Smooth muscle cell (in vitro differentiated cells): Measurements from ENCODE around the gene INSR. TPM values are rescaled to one million over a fixed set of nuclear protein-coding genes. Genes with fewer than 3 reads are reported as not detected.

ENCODE experiments used
- DNase-seq: peaks from one replicate; lab custom pipeline; 2025; ENCODE audit not compliant: unreplicated experiment; lab: John Stamatoyannopoulos, UW
- H2AFZ ChIP-seq: fragments of 200-600 bp; sonication (generic); 2 replicates; pipeline ENCODE4 v1.6.0; 2016; ENCODE audit warnings: antibody characterized with exemption, low read depth, mild to moderate bottlenecking
- H3F3A ChIP-seq: fragments of 200-600 bp; sonication (generic); 2 replicates; pipeline ENCODE4 v1.6.0; 2017; ENCODE audit warnings: antibody characterized with exemption, low read depth
- H3K27ac ChIP-seq: fragments of 200-600 bp; sonication (generic); 2 replicates; pipeline ENCODE4 v1.5.1; 2016; ENCODE audit warnings: low read depth, mild to moderate bottlenecking
- H3K27me3 ChIP-seq: fragments of 200-600 bp; sonication (generic); 2 replicates; pipeline ENCODE4 v1.6.1; 2016; ENCODE audit warnings: low read depth, mild to moderate bottlenecking
- H3K36me3 ChIP-seq: fragments of 200-600 bp; sonication (generic); 2 replicates; pipeline ENCODE4 v1.5.1; 2016; ENCODE audit warnings: low read depth
- H3K4me1 ChIP-seq: fragments of 200-600 bp; sonication (generic); 2 replicates; pipeline ENCODE4 v1.5.1; 2016; ENCODE audit warnings: low read depth
- H3K4me2 ChIP-seq: fragments of 200-600 bp; sonication (generic); 2 replicates; pipeline ENCODE4 v1.6.0; 2016; ENCODE audit warnings: mild to moderate bottlenecking
- H3K4me3 ChIP-seq: fragments of 200-600 bp; sonication (generic); 2 replicates; pipeline ENCODE4 v1.5.1; 2016; ENCODE audit warnings: mild to moderate bottlenecking
- H3K79me2 ChIP-seq: fragments of 200-600 bp; sonication (generic); 2 replicates; pipeline ENCODE4 v1.6.0; 2016; ENCODE audit warnings: low read depth, mild to moderate bottlenecking
- H3K9ac ChIP-seq: fragments of 200-600 bp; sonication (generic); 2 replicates; pipeline ENCODE4 v1.6.0; 2016; ENCODE audit warnings: low read depth
- H3K9me3 ChIP-seq: fragments of 200-600 bp; sonication (generic); replicated peaks from 2 replicates; pipeline ENCODE4 v1.5.1; 2016; ENCODE audit warnings: low read depth
- H4K20me1 ChIP-seq: fragments of 200-600 bp; sonication (generic); 2 replicates; pipeline ENCODE4 v1.6.0; 2016; ENCODE audit warnings: low read depth
- WGBS: methylation state at CpG from one replicate; pipeline ENCODE4 v1.1.7; 2016; ENCODE audit warnings: low lambda C conversion rate; 5-methylcytosine and 5-hydroxymethylcytosine counted together
- polyA plus RNA-seq: library from polyadenylated mRNA; unstranded; fragments of >200 nt; fragmentation: Nextera tagmentation; extraction: Ambion mirVana; gene quantifications from 2 replicates; pipeline ENCODE4 v1.2.1, GENCODE V29; 2016
- total RNA-seq: library from RNA; depleted of rRNA; stranded (reverse); fragments of >200 nt; gene quantifications from 2 replicates; pipeline ENCODE4 v1.2.3, GENCODE V29; 2014
- TF ChIP-seq, protein P1 (sequence below): fragments of 200-600 bp; sonication (generic); IDR thresholded peaks from 2 replicates; pipeline ENCODE4 v1.5.1; 2017; ENCODE audit warnings: borderline replicate concordance, mild to moderate bottlenecking, antibody characterized with exemption; ENCODE audit not compliant: insufficient read depth, poor library complexity, severe bottlenecking

The INSR gene
- total and polyA plus RNA-seq, 2 experiments from 2014 or later: 2.8 to 12.7 TPM

- no peaks in the 10 kb centered on the region for H3K79me2 ChIP-seq
- no peak overlapping the region for H2AFZ ChIP-seq
- H3K4me1 ChIP-seq: peaks cover 4% of the 10 kb centered on the region
- no peak for DNase-seq
- H3K36me3 ChIP-seq: no peaks in the 10 kb centered on the region
- H3K4me2 ChIP-seq: no peak overlapping the region
- TF ChIP-seq, protein P1, sequence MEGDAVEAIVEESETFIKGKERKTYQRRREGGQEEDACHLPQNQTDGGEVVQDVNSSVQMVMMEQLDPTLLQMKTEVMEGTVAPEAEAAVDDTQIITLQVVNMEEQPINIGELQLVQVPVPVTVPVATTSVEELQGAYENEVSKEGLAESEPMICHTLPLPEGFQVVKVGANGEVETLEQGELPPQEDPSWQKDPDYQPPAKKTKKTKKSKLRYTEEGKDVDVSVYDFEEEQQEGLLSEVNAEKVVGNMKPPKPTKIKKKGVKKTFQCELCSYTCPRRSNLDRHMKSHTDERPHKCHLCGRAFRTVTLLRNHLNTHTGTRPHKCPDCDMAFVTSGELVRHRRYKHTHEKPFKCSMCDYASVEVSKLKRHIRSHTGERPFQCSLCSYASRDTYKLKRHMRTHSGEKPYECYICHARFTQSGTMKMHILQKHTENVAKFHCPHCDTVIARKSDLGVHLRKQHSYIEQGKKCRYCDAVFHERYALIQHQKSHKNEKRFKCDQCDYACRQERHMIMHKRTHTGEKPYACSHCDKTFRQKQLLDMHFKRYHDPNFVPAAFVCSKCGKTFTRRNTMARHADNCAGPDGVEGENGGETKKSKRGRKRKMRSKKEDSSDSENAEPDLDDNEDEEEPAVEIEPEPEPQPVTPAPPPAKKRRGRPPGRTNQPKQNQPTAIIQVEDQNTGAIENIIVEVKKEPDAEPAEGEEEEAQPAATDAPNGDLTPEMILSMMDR: no peak
- 95% methylated on average over 5 of the region's 5 CpGs for WGBS
- H3K4me3 ChIP-seq: no peak overlapping the region
- H3F3A ChIP-seq: no peaks in the 10 kb centered on the region
- no peak overlapping the region for H3K9ac ChIP-seq
- no peak overlapping the region for H3K27ac ChIP-seq
- no peaks in the 10 kb centered on the region for H3K9me3 ChIP-seq
- H3K27me3 ChIP-seq: no peaks in the 10 kb centered on the region
- peaks cover 5% of the 10 kb centered on the region for H4K20me1 ChIP-seq
These were observed 99.2 kb downstream of the INSR start for GRCh38 chr19:7195046-7195445.

DNA sequence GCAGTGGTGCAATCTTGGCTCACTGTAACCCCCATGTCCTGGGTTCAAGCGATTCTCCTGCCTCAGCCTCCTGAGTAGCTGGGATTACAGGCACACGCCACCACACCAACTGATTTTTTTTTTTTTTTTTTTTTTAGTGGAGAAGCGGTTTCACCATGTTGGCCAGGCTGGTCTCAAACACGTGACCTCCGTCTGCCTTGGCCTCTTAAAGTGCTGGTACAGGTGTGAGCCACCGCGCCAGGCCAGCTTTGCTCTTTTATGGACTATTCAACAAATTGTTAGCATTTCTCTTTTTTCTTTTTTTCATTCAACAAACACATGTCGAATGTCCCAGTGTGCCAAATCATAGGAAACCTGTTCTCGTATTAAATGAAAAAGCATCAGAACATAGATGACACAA lies 99.6 kb downstream of the INSR start:
- no peak overlapping the region for H3K9ac ChIP-seq
- H3K27ac ChIP-seq: no peak overlapping the region
- TF ChIP-seq, protein P1: no peak
- no peak for DNase-seq
- H3K4me3 ChIP-seq: no peak overlapping the region
- H3F3A ChIP-seq: no peaks in the 10 kb centered on the region
- no peak overlapping the region for H2AFZ ChIP-seq
- no peak overlapping the region for H3K4me2 ChIP-seq
- 88% methylated on average over 9 of the region's 9 CpGs for WGBS
- H3K36me3 ChIP-seq: no peaks in the 10 kb centered on the region
- H3K4me1 ChIP-seq: peaks cover 4% of the 10 kb centered on the region
- H3K79me2 ChIP-seq: no peaks in the 10 kb centered on the region
- peaks cover 5% of the 10 kb centered on the region for H4K20me1 ChIP-seq
- H3K9me3 ChIP-seq: no peaks in the 10 kb centered on the region
- H3K27me3 ChIP-seq: no peaks in the 10 kb centered on the region

DNA sequence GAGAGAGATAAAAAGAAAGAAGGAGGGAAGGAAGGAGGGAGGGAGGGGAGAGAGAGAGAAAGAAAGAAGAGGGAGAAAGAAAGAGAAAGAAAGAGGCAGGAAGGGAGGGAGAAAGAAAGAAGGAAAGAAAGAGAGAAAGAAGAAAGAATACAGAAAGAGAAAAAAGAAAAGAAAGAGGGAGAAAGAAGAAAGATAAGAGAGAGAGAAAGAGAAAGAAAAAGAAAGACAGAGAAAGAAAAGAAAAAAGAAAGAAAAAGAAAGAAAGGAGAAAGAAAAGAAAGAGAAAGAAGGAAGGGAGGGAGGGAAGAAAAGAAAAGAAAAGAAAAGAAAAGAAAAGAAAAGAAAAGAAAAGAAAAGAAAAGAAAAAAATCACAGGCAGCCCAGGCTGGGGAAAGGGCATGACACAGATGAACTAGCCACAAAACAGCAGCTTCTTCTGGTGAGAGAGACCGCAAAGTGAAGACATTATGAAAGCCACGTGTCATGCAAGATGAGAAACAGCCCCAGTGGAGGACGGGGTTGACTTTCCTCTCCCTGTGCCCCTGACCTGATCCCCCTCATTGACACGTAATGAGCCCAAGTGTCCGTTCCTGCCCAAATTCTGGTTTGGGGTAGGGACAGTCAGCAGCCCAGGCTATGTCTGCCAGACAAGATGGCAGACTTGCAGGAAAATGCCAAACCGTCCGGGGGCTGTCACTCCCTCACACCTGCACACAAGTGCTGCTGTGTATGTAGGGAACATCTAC lies 102.1 kb downstream of the INSR start:
- no peak overlapping the region for H3K9ac ChIP-seq
- no peak overlapping the region for H3K27ac ChIP-seq
- DNase-seq: no peak
- H2AFZ ChIP-seq: no peak overlapping the region
- no peaks in the 10 kb centered on the region for H3K36me3 ChIP-seq
- H3K79me2 ChIP-seq: no peaks in the 10 kb centered on the region
- H3K4me3 ChIP-seq: no peak overlapping the region
- no peaks in the 10 kb centered on the region for H3K4me1 ChIP-seq
- TF ChIP-seq, protein P1: no peak
- no peak overlapping the region for H3K4me2 ChIP-seq
- H3K9me3 ChIP-seq: no peaks in the 10 kb centered on the region
- H3F3A ChIP-seq: no peaks in the 10 kb centered on the region
- 71% methylated on average over 7 of the region's 7 CpGs for whole genome bisulfite sequencing
- H3K27me3 ChIP-seq: no peaks in the 10 kb centered on the region
- H4K20me1 ChIP-seq: peaks cover 5% of the 10 kb centered on the region
